IMR-90 (cell line): ENCODE results near the gene ABCC4.

ENCODE experiments used
- BHLHE40 ChIP-seq: fragments of 150-350 bp; IDR thresholded peaks from 2 replicates; pipeline ENCODE4 v1.6.1; 2016; ENCODE audit warnings: mild to moderate bottlenecking, low read depth, low read length
- CEBPB ChIP-seq: IDR thresholded peaks from 2 replicates; pipeline ENCODE4 v1.6.1; 2012; ENCODE audit warnings: low read depth, low read length, improper control_type of control experiment
- CHD1 ChIP-seq: IDR thresholded peaks from 2 replicates; pipeline ENCODE4 v1.6.1; 2012; ENCODE audit warnings: low read depth, low read length, improper control_type of control experiment
- CTCF ChIP-seq: conservative IDR thresholded peaks from 2 replicates; pipeline ENCODE4 v1.5.1; 2012; ENCODE audit warnings: mild to moderate bottlenecking, low read depth, low read length, improper control_type of control experiment
- ELK1 ChIP-seq: fragments of 150-350 bp; IDR thresholded peaks from 2 replicates; pipeline ENCODE4 v1.6.1; 2016; ENCODE audit warnings: low read depth, mild to moderate bottlenecking, low read length, moderate library complexity, borderline replicate concordance
- MAZ ChIP-seq: IDR thresholded peaks from 2 replicates; pipeline ENCODE4 v1.6.1; 2012; ENCODE audit warnings: low read depth, mild to moderate bottlenecking, low read length, improper control_type of control experiment, moderate library complexity, borderline replicate concordance
- MXI1 ChIP-seq: IDR thresholded peaks from 2 replicates; pipeline ENCODE4 v1.6.1; 2012; ENCODE audit warnings: low read depth, mild to moderate bottlenecking, low read length, moderate library complexity, borderline replicate concordance
- NFE2L2 ChIP-seq: fragments of 150-350 bp; IDR thresholded peaks from 2 replicates; pipeline ENCODE4 v1.6.1; 2016; ENCODE audit warnings: low read depth, mild to moderate bottlenecking, low read length
- POLR2A ChIP-seq: IDR thresholded peaks from 2 replicates; pipeline ENCODE4 v1.6.1; 2012; ENCODE audit warnings: mild to moderate bottlenecking, low read depth, low read length
- RAD21 ChIP-seq: IDR thresholded peaks from 2 replicates; pipeline ENCODE4 v1.6.1; 2012; ENCODE audit warnings: low read length, improper control_type of control experiment
- RCOR1 ChIP-seq: IDR thresholded peaks from 2 replicates; pipeline ENCODE4 v1.6.1; 2012; ENCODE audit warnings: mild to moderate bottlenecking, low read length, improper control_type of control experiment; ENCODE audit not compliant: insufficient replicate concordance
- RFX5 ChIP-seq: IDR thresholded peaks from 2 replicates; pipeline ENCODE4 v1.8.0; 2012; ENCODE audit warnings: low read depth, mild to moderate bottlenecking, low read length, moderate library complexity
- SMC3 ChIP-seq: fragments of 150-350 bp; IDR thresholded peaks from 2 replicates; pipeline ENCODE4 v1.6.1; 2016; ENCODE audit warnings: low read depth, mild to moderate bottlenecking, antibody characterized with exemption, low read length, moderate library complexity
- USF2 ChIP-seq: fragments of 150-350 bp; IDR thresholded peaks from 2 replicates; pipeline ENCODE4 v1.6.1; 2017; ENCODE audit warnings: mild to moderate bottlenecking, antibody characterized with exemption, low read length, low read depth

GRCh38 chr13:95328386-95328785 is 27.1 kb upstream of the ABCC4 start:
- TF ChIP-seq CTCF (no peak), RAD21 (no peak), BHLHE40 (no peak), USF2 (no peak), MAZ (no peak), POLR2A (no peak), CHD1 (no peak), MXI1 (no peak), RCOR1 (no peak), RFX5 (no peak), NFE2L2 (no peak), SMC3 (no peak), CEBPB (no peak), ELK1 (no peak)
